Measurements from ENCODE around the gene LSP1. TPM values are rescaled to one million over a fixed set of nuclear protein-coding genes. Genes with fewer than 3 reads are reported as not detected.

LSP1 gene
- total RNA-seq, 2 experiments from 2014 or later, result 232 to 303 TPM

GRCh38 chr11:1815751-1816150, 37.1 kb upstream of the LSP1 start:
- Histone ChIP-seq H3K9me3 (ENCODE audit: low read length) (no peaks in the 10 kb centered on the region), H3K4me3 (ENCODE audit: low read depth, low read length, poor library complexity, severe bottlenecking) (no peak overlapping the region), H2AFZ (ENCODE audit: low read length) (no peak overlapping the region), H3K27ac (ENCODE audit: low read depth, low read length, poor library complexity, severe bottlenecking) (no peak overlapping the region), H4K20me1 (ENCODE audit: insufficient read depth, low read length) (no peaks in the 10 kb centered on the region), H3K79me2 (ENCODE audit: insufficient read depth, low read depth, low read length) (no peaks in the 10 kb centered on the region), H3K4me1 (ENCODE audit: insufficient read depth, low read length, poor library complexity, severe bottlenecking) (no peaks in the 10 kb centered on the region), H3K9me2 (ENCODE audit: insufficient read depth, low read length) (no peaks in the 10 kb centered on the region), H3K4me2 (ENCODE audit: low read length) (no peak overlapping the region), H3K36me3 (ENCODE audit: insufficient read depth, low read length) (no peaks in the 10 kb centered on the region)
- ChIA-PET POLR2A (interaction anchor here (0.6 kb wide), 1 partner anchor 104 kb away, joined by 3 read pairs; no protein-coding TSS in a partner anchor), CTCF (ENCODE audit: unreplicated experiment) (interaction anchor here (0.7 kb wide), 1 partner anchor 965 kb away, joined by 3 read pairs; no protein-coding TSS in a partner anchor)
- intact Hi-C loops (cut with micrococcal nuclease; ENCODE audit: unreplicated experiment), result no loop called here
- TF ChIP-seq CTCF (conservative IDR thresholded peaks at IDR 0.05; ENCODE audit: low read length) (no peak), EZH2phosphoT487 (IDR thresholded peaks at IDR 0.05; ENCODE audit: borderline replicate concordance, low read depth, low read length) (no peak)
- no TSS peak for BruUV-seq (replicated peaks)
- DNase-seq (ENCODE audit: low spot score), result no peak

- Histone ChIP-seq H3K79me2 (ENCODE audit: insufficient read depth, low read depth, low read length) (no peaks in the 10 kb centered on the region), H3K36me3 (ENCODE audit: insufficient read depth, low read length) (no peaks in the 10 kb centered on the region), H3K4me2 (ENCODE audit: low read length) (no peak overlapping the region), H3K9me3 (ENCODE audit: low read length) (no peaks in the 10 kb centered on the region), H3K4me3 (ENCODE audit: low read depth, low read length, poor library complexity, severe bottlenecking) (no peak overlapping the region), H4K20me1 (ENCODE audit: insufficient read depth, low read length) (no peaks in the 10 kb centered on the region), H3K4me1 (ENCODE audit: insufficient read depth, low read length, poor library complexity, severe bottlenecking) (no peaks in the 10 kb centered on the region), H3K9me2 (ENCODE audit: insufficient read depth, low read length) (no peaks in the 10 kb centered on the region), H2AFZ (ENCODE audit: low read length) (no peak overlapping the region), H3K27ac (ENCODE audit: low read depth, low read length, poor library complexity, severe bottlenecking) (no peak overlapping the region)
- intact Hi-C loops (cut with micrococcal nuclease; ENCODE audit: unreplicated experiment), result no loop called here
- BruUV-seq (replicated peaks), result no TSS peak
- ChIA-PET POLR2A (no interaction called here), CTCF (ENCODE audit: unreplicated experiment) (interaction anchor here (0.6 kb wide), 2 partner anchors 9 to 221 kb away, joined by 4 to 6 read pairs; no protein-coding TSS in a partner anchor)
- TF ChIP-seq CTCF (conservative IDR thresholded peaks at IDR 0.05; ENCODE audit: low read length) (no peak), EZH2phosphoT487 (IDR thresholded peaks at IDR 0.05; ENCODE audit: borderline replicate concordance, low read depth, low read length) (no peak)
- no peak for DNase-seq (ENCODE audit: low spot score)
Measured at GRCh38 chr11:1817000-1817399, 35.9 kb upstream of the LSP1 start.

- no peak for DNase-seq (ENCODE audit: low spot score)
- H3K9me3 ChIP-seq (ENCODE audit: low read length), result no peaks in the 10 kb centered on the region
- no peak overlapping the region for H2AFZ ChIP-seq (ENCODE audit: low read length)
- CTCF ChIA-PET (ENCODE audit: unreplicated experiment), result interaction anchor here (0.6 kb wide), 2 partner anchors 9 to 220 kb away, joined by 4 to 6 read pairs; no protein-coding TSS in a partner anchor
- no peaks in the 10 kb centered on the region for H3K9me2 ChIP-seq (ENCODE audit: insufficient read depth, low read length)
- H3K4me3 ChIP-seq (ENCODE audit: low read depth, low read length, poor library complexity, severe bottlenecking), result no peak overlapping the region
- H3K36me3 ChIP-seq (ENCODE audit: insufficient read depth, low read length), result no peaks in the 10 kb centered on the region
- BruUV-seq (replicated peaks), result no TSS peak
- no peak for TF ChIP-seq CTCF (conservative IDR thresholded peaks at IDR 0.05; ENCODE audit: low read length)
- no peak for TF ChIP-seq EZH2phosphoT487 (IDR thresholded peaks at IDR 0.05; ENCODE audit: borderline replicate concordance, low read depth, low read length)
- no peak overlapping the region for H3K27ac ChIP-seq (ENCODE audit: low read depth, low read length, poor library complexity, severe bottlenecking)
- no peak overlapping the region for H3K4me2 ChIP-seq (ENCODE audit: low read length)
- POLR2A ChIA-PET, result no interaction called here
- no peaks in the 10 kb centered on the region for H3K79me2 ChIP-seq (ENCODE audit: insufficient read depth, low read depth, low read length)
- no peaks in the 10 kb centered on the region for H4K20me1 ChIP-seq (ENCODE audit: insufficient read depth, low read length)
- intact Hi-C loops (cut with micrococcal nuclease; ENCODE audit: unreplicated experiment), result no loop called here
- H3K4me1 ChIP-seq (ENCODE audit: insufficient read depth, low read length, poor library complexity, severe bottlenecking), result no peaks in the 10 kb centered on the region
Measured at GRCh38 chr11:1817511-1817910, 35.4 kb upstream of the LSP1 start.
